Stomach (tissue), 9 donors: ENCODE measurements around the gene THADA. TPM values are rescaled to one million over a fixed set of nuclear protein-coding genes. Genes with fewer than 3 reads are reported as not detected.

Source experiments
- DNase-seq, 2 donors: peaks; one replicate each; pipeline versions ENCODE4 v3.0.0 to v3.0.0-alpha.2; 2013 to 2019
- H3K27ac ChIP-seq, 5 donors: fragments of 200-600 bp in 4 of 5; sonication (generic) in 4 of 5; one replicate each; pipeline ENCODE4 v1.5.1; 2013 to 2019; ENCODE audit warnings: mild to moderate bottlenecking in 1 of 5, moderate library complexity in 1 of 5
- H3K27me3 ChIP-seq, 3 donors: fragments of 200-600 bp; sonication (generic); one replicate each; pipeline ENCODE4 v1.5.1; 2017 to 2019; ENCODE audit warnings: mixed run types in 1 of 3
- H3K36me3 ChIP-seq, 4 donors: fragments of 200-600 bp; sonication (generic); 1 replicate in 3 of 4; 2 replicates in 1 of 4; pipeline ENCODE4 v1.5.1; 2016 to 2019
- H3K4me1 ChIP-seq, 4 donors: fragments of 200-600 bp; sonication (generic); one replicate each; pipeline ENCODE4 v1.5.1; 2016 to 2019
- H3K4me3 ChIP-seq, 4 donors: fragments of 200-600 bp; sonication (generic) in 3 of 4; one replicate each; pipeline ENCODE4 v1.5.1; 2016 to 2019; ENCODE audit warnings: mild to moderate bottlenecking in 1 of 4
- H3K9me3 ChIP-seq, 4 donors: fragments of 200-600 bp; sonication (generic); one replicate each; pipeline ENCODE4 v1.5.1; 2016 to 2019
- CTCF ChIP-seq, 7 experiments: fragments of 450-650 bp in 4 of 7; fragments of 200-600 bp in 3 of 7; sonication (generic) in 3 of 7; IDR thresholded peaks; one replicate each; pipeline ENCODE4 v1.5.1; 2016 to 2019; ENCODE audit warnings: antibody characterized with exemption in 7 of 7, control low read depth in 2 of 7, mild to moderate bottlenecking in 1 of 7
- EP300 ChIP-seq: sonication (generic); formaldehyde crosslinking; IDR thresholded peaks from one replicate; pipeline ENCODE4 v1.6.1; 2017; ENCODE audit warnings: antibody characterized with exemption
- POLR2A ChIP-seq, 4 donors: fragments of 450-650 bp; IDR thresholded peaks; one replicate each; pipeline ENCODE4 v1.6.1; 2016; ENCODE audit warnings: antibody characterized with exemption in 4 of 4, control low read depth in 2 of 4, mild to moderate bottlenecking in 1 of 4, moderate library complexity in 1 of 4
- POLR2AphosphoS5 ChIP-seq, 3 donors: sonication (generic); formaldehyde crosslinking; IDR thresholded peaks; one replicate each; pipeline ENCODE4 v1.6.1; 2016; ENCODE audit warnings: antibody characterized with exemption in 3 of 3
- WGBS, 5 donors: extraction: QIAGEN DNeasy Blood & Tissue Kit in 3 of 5; methylation state at CpG; one replicate each; pipeline versions ENCODE4 v1.1.5 to v1.1.7; 2013 to 2018; 5-methylcytosine and 5-hydroxymethylcytosine counted together
- intact Hi-C: fragments of 100-400 bp; cut with DNase I; formaldehyde crosslinking; loops from one replicate; pipeline ENCODE4 v1.15.1; 2023; ENCODE audit warnings: low total_unique reads
- polyA plus RNA-seq, 3 donors: library from polyadenylated mRNA; stranded (reverse); fragments of 200-250 nt; gene quantifications; one replicate each; pipeline ENCODE4 v1.2.3, GENCODE V29; 2013
- small RNA-seq, 4 donors: library from RNA; depleted of rRNA; stranded (forward); fragments of <200 nt; gene quantifications; one replicate each; pipeline ENCODE3, GENCODE V24; 2016
- total RNA-seq, 5 donors: library from RNA; depleted of rRNA; stranded (reverse); fragments of >200 nt; gene quantifications; one replicate each; pipeline versions ENCODE4 v1.1.0 to v1.2.3, GENCODE V29; 2014 to 2016
- donor health status: healthy with polysubstance abuse.
- donor health status: Bipolar disorder and iron deficiency.
- donor health status: healthy.

The THADA gene
- total and polyA plus RNA-seq, 8 donors, result 8.0 to 109 (median 31.9) TPM

DNA sequence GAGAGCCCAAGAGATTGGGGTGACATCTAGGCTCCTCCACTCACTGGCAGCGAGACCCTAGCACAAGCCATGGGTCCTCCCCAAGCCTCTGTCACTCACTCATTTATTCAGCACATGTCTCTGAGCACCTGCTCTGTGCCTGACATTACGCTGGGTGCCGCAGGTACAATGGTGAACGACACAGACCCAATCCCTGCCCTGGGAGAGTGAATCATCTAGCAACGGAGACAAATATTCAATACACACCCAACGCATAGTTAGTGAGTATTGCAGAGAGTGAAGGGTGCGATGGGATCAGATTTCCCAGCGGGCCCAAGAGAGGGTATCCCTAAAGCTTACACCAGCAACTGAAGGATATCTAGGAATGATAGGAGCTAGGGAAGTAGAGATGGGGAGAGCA is 414.9 kb downstream of the THADA start:
- Histone ChIP-seq H3K36me3 (no peaks in the 10 kb centered on the region), H3K27ac (peak overlapping the region in 2 of 5 donors; percentile 86 to 90), H3K9me3 (no peaks in the 10 kb centered on the region), H3K4me3 (no peak overlapping the region), H3K27me3 (no peaks in the 10 kb centered on the region), H3K4me1 (peaks cover 26 to 50% (median 34%) of the 10 kb centered on the region in 4 donors)
- DNase-seq, result no peak
- TF ChIP-seq CTCF (IDR thresholded peaks at IDR 0.05) (no peak), EP300 (no peak), POLR2AphosphoS5 (IDR thresholded peaks at IDR 0.05) (no peak), POLR2A (IDR thresholded peaks at IDR 0.05) (no peak)
- intact Hi-C loops, result no loop called here
- 89 to 98% (median 96%) methylated on average over 8 of the region's 8 CpGs for WGBS, 5 donors

Small RNA genes within 50 kb of the gene (small RNA-seq; reads per million reads assigned to genes)
- gene RF00019 (0 reads per million in 4 donors), gene RN7SL531P (0 reads per million in 4 donors), gene RNU6-958P (0 reads per million in 4 donors)

Other genes with a start within 250 kb of the THADA start
- gene PLEKHH2, start 41.2 kb upstream of the THADA start, total RNA-seq, result 100 to 1,000 TPM in 1 of 5 donors, 10 to 100 TPM in 3, 1 to 10 TPM in 1; 8.5 to 130 (median 55.8) TPM
- 1 to 10 TPM; 1.8 to 5.2 (median 2.6) TPM for gene PLEKHH2, start 41.2 kb upstream of the THADA start, polyA plus RNA-seq
- gene C1GALT1C1L, start 80.4 kb upstream of the THADA start, total RNA-seq, result 1 to 10 TPM in 1 of 5 donors, not detected in 4; 1.3 TPM
- under 1 TPM in 1 of 3 donors, not detected in 2; 0.63 TPM for gene C1GALT1C1L, start 80.4 kb upstream of the THADA start, polyA plus RNA-seq
- 10 to 100 TPM in 4 of 5 donors, 1 to 10 TPM in 1; 3.5 to 43.1 (median 30.3) TPM for gene DYNC2LI1, start 178.0 kb upstream of the THADA start, total RNA-seq
- gene DYNC2LI1, start 178.0 kb upstream of the THADA start, polyA plus RNA-seq, result 10 to 100 TPM; 15.8 to 22.9 (median 17.8) TPM
- under 1 TPM in 1 of 5 donors, not detected in 4; 0.92 TPM for gene ABCG5, start 242.8 kb upstream of the THADA start, total RNA-seq
- gene ABCG5, start 242.8 kb upstream of the THADA start, polyA plus RNA-seq, result not detected
- 1 to 10 TPM in 3 of 5 donors, not detected in 2; 1.1 to 8.9 (median 6.7) TPM for gene ABCG8, start 242.9 kb upstream of the THADA start, total RNA-seq
- gene ABCG8, start 242.9 kb upstream of the THADA start, polyA plus RNA-seq, result not detected